DND-41 (cell line): Measurements from ENCODE around the gene RGS1.

ENCODE experiments used
- EZH2 ChIP-seq: IDR thresholded peaks from 3 replicates; pipeline ENCODE4 v1.6.1; 2012; ENCODE audit warnings: borderline replicate concordance, low read depth, mild to moderate bottlenecking, moderate library complexity, low read length, inconsistent platforms; ENCODE audit not compliant: severe bottlenecking
- TF ChIP-seq, protein P1 (sequence below): IDR thresholded peaks from 2 replicates; pipeline ENCODE4 v1.5.1; 2012; ENCODE audit warnings: borderline replicate concordance, low read length, moderate library complexity, mild to moderate bottlenecking; ENCODE audit not compliant: poor library complexity, severe bottlenecking; ENCODE audit errors: extremely low read depth

DNA sequence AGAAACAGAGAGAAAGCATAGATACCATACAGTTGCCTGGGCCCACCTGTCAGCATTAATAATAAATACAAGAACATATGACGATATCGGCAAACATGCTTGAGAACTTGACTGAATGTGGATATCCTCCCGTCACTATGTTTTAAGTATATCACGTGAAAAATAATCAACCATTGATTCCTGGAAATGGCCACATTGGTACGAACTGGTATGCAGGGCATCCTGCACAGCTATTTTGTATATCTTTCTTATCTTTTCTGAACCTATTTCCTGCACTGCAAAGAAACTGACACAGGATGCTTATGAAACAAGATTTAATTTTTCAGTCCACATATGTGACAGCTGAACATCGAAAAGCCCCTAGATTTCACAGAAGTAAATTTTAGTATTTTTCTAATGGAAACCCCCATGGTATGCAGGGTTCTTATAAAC, 22.8 kb upstream of the RGS1 start:
- TF ChIP-seq, protein P1, sequence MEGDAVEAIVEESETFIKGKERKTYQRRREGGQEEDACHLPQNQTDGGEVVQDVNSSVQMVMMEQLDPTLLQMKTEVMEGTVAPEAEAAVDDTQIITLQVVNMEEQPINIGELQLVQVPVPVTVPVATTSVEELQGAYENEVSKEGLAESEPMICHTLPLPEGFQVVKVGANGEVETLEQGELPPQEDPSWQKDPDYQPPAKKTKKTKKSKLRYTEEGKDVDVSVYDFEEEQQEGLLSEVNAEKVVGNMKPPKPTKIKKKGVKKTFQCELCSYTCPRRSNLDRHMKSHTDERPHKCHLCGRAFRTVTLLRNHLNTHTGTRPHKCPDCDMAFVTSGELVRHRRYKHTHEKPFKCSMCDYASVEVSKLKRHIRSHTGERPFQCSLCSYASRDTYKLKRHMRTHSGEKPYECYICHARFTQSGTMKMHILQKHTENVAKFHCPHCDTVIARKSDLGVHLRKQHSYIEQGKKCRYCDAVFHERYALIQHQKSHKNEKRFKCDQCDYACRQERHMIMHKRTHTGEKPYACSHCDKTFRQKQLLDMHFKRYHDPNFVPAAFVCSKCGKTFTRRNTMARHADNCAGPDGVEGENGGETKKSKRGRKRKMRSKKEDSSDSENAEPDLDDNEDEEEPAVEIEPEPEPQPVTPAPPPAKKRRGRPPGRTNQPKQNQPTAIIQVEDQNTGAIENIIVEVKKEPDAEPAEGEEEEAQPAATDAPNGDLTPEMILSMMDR: no peak
- no peak for TF ChIP-seq EZH2
